HT1080 (cell line): ENCODE measurements around the gene PRDX5. TPM values are rescaled to one million over a fixed set of nuclear protein-coding genes. Genes with fewer than 3 reads are reported as not detected.

Experiments used
- DNase-seq: peaks from one replicate; pipeline ENCODE4 v3.0.0-alpha.2; 2015; ENCODE audit warnings: low read depth
- total RNA-seq: library from RNA; depleted of rRNA; stranded (reverse); fragments of >200 nt; shearing (Covaris generic); gene quantifications from 2 replicates; pipeline ENCODE4 v1.2.3, GENCODE V29; 2014

The PRDX5 gene
- total RNA-seq, 1 experiment from 2014 or later, result 274 TPM

DNA sequence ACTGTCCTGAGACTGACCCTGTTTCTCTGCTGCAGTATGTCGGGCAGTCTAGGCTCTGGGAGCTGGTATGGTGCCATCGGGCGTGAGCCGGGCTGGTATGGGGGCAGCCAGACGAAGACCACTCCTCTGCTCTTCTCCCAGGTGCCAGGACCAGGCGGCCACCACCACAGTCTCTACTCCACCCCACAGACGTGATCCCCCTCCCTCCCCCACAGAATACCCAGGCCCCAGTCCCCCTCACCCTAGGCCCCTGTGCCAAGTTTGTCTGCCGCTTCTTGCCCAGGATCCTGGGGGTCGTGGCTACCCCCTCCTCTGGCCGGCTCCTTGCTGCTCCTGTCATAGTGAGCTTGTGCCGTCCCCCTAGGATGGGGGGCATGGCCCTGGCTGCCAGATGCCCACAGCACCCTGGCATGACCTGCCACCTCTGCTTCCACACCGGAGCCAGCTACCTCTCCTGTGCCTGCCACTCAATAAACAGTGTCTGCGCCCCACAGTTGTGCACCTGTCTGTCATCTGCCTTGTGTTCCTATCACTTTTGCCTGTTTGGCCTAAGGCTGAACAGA is 28.8 kb upstream of the PRDX5 start:
- no peak for DNase-seq

DNA sequence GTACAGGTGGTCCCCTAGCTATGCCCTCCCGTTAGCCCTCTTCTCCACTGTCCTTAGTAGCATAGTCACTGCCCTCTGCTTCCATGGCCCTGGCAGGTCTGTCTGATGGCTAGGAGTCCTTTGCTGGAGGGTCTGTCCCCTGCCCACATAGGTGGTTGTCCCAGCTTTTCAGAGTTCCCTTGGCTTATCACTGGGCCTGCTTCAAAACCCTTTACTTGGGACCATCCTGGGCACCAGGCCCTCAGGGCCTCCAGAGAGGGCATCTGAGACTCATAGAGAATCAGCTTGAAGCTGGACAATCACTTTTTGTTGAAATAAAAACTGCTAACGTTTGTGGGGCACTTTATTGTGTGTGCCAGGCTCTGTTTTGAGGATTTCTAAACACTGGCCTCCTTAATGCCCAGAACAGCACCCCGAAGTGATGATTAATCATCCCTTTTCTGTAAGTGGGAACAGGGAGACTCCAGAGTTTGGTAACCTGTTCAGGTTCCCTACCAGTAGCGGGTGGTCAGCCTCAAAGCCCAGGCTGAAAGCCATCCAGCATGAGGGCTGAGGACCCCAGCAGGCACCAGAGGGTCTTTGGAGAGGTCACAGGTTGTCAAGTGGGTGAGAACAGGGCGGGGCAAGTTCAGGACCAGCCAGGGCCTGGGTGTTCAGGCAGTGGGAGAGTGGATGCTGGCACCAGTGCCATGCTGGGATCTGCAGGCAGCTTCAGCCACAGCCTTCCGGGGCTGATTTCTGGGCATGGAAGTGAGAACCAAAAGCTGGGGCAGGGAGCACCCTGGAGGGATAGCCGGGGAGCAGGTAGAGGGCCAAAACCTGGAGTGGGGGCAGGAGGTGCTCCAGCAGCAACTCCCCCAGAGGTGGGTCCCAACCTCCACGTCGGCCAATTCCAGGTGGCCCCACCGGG is 27.3 kb upstream of the PRDX5 start:
- DNase-seq, result no peak

DNA sequence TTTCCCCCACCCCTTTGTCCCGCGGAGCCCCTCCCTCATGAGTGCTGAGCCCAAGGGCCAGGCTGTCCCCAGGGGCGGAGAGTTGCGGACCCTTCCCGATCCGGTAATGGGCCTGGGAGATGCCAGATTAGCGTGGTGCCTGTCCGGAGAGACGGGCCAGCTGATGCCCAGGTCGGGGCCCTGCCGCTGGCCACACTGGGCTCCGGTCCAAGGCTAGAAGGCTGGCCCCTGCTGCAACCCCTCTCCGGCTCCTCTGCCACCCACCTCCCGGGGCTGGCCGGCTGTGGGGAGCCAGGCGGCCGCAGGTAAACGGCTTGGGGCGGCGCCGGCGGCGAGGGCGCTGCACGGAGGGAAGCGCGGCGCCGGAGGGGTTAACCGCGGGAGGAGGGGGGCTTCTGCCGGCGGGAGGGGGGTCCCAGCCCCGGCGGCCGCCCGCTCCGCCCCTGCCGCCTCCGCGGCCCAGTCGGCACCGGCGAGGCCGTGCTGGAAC is 26.6 kb upstream of the PRDX5 start, which contains the start of gene KCNK4:
Gene KCNK4 (plus strand): TSS at position 41 of the 490 bp plus-strand sequence. CDS start 1,717 bp downstream, outside the sequence.
- DNase-seq, result no peak

DNA sequence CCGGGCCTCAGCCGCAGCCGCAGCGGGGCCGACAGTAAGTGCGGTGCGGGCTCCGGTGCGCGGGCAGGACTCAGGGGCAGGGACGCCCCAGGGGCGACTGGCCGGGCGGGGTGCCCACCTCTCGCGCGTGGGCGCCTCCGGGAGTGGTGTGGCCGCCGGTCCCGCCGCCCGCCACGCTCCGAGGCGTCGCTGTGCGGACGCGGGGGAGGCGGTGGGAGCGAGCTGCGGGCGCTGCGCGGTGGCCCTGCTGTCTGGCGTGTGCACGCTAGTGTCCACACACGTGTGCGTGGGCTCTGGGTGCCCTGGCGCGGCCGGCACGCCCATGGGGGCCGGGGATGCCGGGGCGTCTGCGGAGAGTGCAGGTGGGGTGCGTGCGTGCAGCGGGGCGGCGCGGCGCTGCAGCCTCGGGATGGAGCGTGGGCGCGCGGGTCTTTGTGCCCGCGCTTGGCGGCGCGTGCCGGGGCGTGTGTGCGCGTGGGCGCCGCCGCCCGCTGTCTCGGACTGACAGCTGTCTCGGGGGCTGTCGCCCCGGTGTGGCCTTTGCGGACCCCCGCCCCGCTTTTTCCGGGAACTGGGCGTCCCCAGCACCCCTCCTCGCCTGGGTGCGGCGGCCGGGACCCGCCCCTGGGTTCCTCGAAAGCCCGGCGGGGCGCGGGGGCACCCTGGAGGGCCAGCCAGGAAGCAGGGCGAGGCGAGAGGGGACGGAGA is 26.0 kb upstream of the PRDX5 start:
- no peak for DNase-seq

GRCh38 chr11:64292460-64293254 is 25.3 kb upstream of the PRDX5 start:
- DNase-seq, result no peak

GRCh38 chr11:64294774-64295173 is 23.1 kb upstream of the PRDX5 start:
- no peak for DNase-seq

DNA sequence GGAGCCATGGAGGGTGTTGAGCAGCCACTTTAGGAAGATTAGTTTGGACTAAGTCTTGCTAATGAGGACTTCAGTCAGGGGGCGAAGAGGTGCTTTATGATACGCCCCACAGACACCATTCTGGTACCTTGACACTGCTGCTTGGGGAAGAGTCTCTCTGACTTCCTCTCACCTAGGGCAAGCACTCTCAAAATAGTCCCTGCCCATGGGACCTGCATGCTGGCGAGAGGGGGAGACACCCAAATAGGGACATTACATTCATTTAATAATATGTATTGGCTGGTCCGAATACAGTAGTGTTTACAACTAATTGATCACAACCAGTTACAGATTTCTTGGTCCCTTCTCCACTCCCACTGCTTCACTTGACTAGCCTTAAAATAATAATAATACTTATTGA is 22.2 kb upstream of the PRDX5 start:
- no peak for DNase-seq

- DNase-seq, result no peak
Measured at GRCh38 chr11:64296236-64296635, 21.7 kb upstream of the PRDX5 start.

- DNase-seq, result no peak
Measured at GRCh38 chr11:64296830-64297698, 20.9 kb upstream of the PRDX5 start.

GRCh38 chr11:64297699-64298358 is 20.1 kb upstream of the PRDX5 start:
- no peak for DNase-seq

DNA sequence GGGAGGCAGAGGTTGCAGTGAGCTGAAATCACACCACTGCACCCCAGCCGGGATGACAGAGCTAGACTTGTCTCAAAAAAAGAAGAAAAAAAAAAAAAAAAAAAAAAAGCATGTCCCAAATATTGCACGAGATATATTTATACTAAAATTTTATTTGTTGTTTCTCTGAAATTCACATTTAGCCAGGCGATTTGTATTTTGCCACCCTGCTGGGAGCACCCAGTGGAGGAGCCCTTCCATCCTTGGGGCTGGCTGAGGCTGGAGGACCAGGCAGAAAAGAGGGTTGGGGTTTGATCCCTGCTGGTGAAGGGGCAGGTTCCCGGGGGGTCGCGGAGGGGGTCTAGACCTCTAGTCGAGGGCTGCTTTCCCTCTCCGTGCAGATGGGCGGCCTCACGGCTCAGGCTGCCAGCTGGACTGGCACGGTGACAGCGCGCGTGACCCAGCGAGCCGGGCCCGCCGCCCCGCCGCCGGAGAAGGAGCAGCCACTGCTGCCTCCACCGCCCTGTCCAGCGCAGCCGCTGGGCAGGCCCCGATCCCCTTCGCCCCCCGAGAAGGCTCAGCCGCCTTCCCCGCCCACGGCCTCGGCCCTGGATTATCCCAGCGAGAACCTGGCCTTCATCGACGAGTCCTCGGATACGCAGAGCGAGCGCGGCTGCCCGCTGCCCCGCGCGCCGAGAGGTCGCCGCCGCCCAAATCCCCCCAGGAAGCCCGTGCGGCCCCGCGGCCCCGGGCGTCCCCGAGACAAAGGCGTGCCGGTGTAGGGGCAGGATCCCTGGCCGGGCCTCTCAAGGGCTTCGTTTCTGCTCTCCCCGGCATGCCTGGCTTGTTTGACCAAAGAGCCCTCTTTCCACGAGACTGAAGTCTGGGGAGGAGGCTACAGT is 18.7 kb upstream of the PRDX5 start:
- DNase-seq, result no peak

- no peak for DNase-seq
Measured at GRCh38 chr11:64299847-64300648, 17.9 kb upstream of the PRDX5 start, which contains the start of gene CATSPERZ. Gene CATSPERZ (plus strand): TSS chr11:64300358. CDS start chr11:64300411, 53 bp downstream.

GRCh38 chr11:64303109-64304031 is 14.6 kb upstream of the PRDX5 start:
- DNase-seq, result no peak

- DNase-seq, result no peak
Measured at GRCh38 chr11:64304032-64304315, 13.9 kb upstream of the PRDX5 start.

DNA sequence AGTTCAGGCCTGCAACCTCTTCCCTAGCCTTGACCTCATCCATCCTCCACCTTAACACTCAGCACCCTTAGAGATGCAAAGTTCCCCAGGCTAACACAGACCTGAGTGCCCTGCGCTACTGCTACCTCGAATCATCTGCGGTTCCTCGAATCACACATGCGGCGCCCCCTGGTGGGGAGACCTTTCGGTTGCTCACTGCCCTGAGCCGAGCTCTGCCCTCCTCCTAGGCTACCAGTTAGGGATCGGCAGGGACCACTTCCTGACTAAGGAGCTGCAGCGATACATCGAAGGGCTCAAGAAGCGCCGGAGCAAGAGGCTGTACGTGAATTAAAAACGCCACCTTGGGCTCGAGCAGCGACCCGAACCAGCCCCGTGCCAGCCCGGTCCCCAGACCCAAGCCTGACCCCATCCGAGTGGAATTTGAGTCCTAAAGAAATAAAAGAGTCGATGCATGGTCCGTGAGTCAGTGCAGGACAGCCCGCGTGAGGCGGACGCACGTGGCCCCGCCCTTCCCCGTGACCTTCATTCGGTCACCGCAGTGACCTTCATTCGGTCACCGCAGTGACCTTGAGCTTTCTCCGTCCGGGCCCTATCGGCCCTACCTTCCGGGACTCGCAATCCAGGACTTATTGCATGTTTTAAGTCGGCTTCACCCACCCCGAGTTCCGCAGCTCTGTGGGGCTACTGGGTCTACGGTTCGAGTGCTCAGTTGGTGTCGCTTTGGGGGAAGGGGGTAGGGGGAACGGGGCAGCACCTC is 13.4 kb upstream of the PRDX5 start:
- peak; percentile 94 for DNase-seq
